ENCODE measurements around the gene DUS2.

DNA sequence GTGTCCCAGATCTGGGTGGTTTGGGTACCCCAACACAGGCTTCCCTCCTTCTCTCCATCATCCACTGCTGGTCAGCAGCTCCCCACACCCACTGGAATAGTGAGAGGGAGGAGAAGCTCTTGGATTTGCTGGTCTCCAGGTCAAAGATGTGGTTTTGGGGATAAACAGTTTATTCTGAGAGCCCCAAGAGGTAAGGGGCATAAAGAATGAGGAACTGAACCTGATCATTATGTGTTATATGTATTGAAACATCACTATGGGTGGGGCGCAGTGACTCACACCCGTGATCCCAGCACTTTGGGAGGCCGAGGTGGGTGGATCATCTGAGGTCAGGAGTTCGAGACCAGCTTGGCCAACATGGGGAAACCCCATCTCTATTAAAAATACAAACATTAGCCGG is 27.7 kb upstream of the DUS2 start:
- TF ChIP-seq, protein P1, sequence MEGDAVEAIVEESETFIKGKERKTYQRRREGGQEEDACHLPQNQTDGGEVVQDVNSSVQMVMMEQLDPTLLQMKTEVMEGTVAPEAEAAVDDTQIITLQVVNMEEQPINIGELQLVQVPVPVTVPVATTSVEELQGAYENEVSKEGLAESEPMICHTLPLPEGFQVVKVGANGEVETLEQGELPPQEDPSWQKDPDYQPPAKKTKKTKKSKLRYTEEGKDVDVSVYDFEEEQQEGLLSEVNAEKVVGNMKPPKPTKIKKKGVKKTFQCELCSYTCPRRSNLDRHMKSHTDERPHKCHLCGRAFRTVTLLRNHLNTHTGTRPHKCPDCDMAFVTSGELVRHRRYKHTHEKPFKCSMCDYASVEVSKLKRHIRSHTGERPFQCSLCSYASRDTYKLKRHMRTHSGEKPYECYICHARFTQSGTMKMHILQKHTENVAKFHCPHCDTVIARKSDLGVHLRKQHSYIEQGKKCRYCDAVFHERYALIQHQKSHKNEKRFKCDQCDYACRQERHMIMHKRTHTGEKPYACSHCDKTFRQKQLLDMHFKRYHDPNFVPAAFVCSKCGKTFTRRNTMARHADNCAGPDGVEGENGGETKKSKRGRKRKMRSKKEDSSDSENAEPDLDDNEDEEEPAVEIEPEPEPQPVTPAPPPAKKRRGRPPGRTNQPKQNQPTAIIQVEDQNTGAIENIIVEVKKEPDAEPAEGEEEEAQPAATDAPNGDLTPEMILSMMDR (IDR thresholded peaks at IDR 0.05) = no peak
- no peak for TF ChIP-seq POLR2A (IDR thresholded peaks at IDR 0.05)

All from sigmoid colon (tissue), 3 donors.